NCI-H2227 (cell line): ENCODE results near the gene GDF11.

Experiments
- DNase-seq: peaks from one replicate; lab custom pipeline; 2025; ENCODE audit not compliant: unreplicated experiment; lab: John Stamatoyannopoulos, UW

GDF11 gene

DNA sequence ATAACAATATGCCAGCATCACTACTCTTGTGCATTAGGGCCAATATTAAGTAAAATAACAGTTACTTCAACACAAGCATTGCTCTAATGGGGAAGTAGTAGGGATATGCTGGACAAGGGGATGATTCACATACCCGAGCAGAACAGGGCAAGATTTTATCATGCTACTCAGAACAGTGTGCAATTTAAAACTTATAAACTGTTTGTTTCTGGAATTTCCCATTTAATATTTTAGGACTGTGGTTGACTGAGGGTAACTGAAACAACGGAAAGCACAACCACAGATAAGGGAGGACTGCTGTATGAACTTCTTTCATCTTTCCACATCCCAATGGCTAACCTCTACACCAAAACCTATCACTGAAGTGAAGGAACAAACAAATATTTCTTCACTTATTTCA lies 37.8 kb downstream of the GDF11 start:
- DNase-seq: no peak

DNA sequence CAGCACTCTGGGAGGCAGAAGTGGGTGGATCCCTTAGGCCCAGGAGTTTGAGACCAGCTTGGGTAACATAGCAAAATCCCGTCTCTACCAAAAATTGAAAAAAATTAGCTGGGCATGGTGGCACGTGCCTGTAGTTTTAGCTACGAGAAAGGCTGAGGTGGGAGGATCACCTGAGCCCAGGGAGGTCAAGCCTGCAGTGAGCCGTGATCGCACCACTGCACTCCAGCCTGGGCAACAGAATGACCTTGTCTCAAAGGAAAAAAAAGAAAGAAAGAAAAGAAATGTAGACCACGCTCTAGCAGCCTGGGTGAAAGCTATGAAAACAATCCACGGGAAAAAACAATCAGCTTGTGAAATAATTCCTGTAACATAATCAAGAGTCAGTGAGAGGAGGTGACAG lies 45.6 kb downstream of the GDF11 start:
- DNase-seq: no peak

DNA sequence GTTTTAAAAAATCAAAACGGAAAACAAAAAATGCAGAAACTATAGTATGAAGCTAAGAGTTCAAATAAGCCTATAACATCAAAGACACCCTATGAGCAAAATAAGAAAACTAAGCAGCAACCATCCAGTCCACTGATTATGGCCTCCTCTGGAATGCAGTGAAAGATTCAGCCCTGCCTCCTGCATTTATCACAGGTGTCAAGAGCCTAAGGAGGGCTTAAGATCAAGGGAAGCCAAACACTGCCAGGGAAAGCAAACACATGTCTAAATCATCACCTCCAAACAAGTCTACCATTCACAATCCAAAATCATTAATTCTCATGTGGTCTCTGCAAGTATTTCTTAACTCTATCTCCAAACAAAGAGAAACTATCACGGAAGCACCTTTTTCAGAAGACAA lies 46.2 kb downstream of the GDF11 start:
- no peak for DNase-seq

DNA sequence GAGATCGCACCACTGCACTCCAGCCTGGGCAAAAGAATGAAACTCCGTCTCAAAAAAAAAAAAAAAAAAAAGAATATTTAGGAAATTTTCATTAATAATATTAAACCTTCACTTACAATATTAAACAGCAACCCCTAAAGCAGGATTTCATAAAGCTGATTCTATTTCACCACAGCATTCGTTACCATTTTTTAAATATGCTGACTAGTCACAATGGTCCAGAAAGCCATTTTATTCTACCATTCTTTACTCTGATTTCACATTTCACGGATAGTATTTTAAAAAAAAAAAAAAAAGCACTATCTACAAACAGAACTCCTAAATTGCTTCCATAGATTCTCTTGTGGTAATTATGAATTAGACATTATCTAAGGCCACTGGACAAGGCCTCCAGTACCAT lies 47.0 kb downstream of the GDF11 start:
- no peak for DNase-seq

DNA sequence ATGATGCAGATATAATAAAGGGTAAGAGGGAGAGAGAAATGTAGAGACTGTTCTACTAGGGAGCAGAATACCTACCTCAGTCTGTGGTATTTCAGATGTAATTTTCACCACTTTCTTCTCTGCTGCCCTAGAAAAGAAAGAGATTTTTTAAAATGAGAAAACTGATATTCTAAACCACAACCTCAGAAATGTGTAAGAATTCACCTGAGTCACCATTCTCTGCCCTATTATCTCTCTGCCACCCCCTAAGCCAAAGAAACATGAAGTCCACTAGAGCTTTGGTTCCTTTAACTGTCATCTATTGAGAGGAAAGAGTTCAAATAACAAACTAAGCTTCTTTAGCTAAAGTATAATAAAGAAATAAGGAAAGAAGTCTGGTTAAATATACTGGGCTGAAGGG lies 53.0 kb downstream of the GDF11 start:
- DNase-seq: no peak

DNA sequence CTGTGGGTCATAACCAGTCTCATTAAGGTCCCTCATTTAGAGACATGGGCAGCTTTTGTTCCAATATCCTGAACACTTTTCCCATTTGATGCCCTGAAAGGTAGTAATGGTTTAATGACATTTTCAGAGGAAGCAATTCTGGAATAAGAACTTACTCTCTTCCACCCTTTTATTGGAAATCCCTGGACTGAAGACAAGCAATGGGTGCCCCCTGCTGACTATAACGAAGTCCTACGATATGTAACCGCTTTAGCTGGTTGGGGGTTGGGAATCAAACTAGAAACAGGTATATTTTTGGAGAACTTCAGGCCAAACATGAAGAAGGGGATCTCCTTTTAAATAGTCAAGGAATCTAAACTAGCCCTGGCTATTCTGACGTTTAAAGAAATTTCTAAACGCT lies 54.1 kb downstream of the GDF11 start:
- DNase-seq: peak; percentile 57

DNA sequence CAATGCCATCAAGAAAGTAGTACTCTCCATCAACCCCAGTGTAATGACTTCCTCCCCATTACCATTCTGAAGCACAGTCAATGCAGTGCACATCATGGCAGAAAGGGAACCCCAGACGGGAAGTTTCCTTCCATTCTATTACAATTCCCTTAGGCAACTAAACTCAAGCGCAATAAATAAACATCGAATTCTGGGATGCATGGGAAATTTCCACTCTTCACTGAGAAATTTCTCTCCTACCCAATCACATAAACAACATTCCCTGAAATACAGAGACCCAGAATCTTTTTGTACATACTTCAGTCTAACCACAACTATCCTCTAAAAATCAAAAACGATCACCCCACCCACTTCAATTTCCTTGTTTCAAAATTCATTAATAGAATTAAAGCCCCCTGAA lies 54.6 kb downstream of the GDF11 start:
- no peak for DNase-seq
